ENCODE data around the gene PPBP. TPM values are rescaled to one million over a fixed set of nuclear protein-coding genes. Genes with fewer than 3 reads are reported as not detected.

Gene PPBP, protein sequence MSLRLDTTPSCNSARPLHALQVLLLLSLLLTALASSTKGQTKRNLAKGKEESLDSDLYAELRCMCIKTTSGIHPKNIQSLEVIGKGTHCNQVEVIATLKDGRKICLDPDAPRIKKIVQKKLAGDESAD
- polyA plus RNA-seq = 1 to 10 TPM in 1 of 4 donors, not detected in 3; 1.5 TPM
- long read RNA-seq, donor 1, transcript PPBP-201 (3 exons, 715 nt) = major isoform, 5 of 5 reads
- long read RNA-seq, donor 1, partial matches to known transcripts = 0 of 5 reads
- long read RNA-seq, donor 1, other reads (novel, unspliced or antisense) = 0 of 5 reads
- long read RNA-seq, donor 2 = 0 reads
- long read RNA-seq, donor 3, partial matches to known transcripts = 0 of 1 reads
- long read RNA-seq, donor 3, other reads (novel, unspliced or antisense) = 0 of 1 reads
- long read RNA-seq, donor 4, partial matches to known transcripts = 0 of 1 reads
- long read RNA-seq, donor 4, other reads (novel, unspliced or antisense) = 0 of 1 reads
- long read RNA-seq, donor 5 = 0 reads
- long read RNA-seq, donor 6, partial matches to known transcripts = 0 of 2 reads
- long read RNA-seq, donor 6, other reads (novel, unspliced or antisense) = 0 of 2 reads
- long read RNA-seq, donor 7, transcript PPBP-201 (3 exons, 715 nt) = major isoform, 6 of 6 reads
- long read RNA-seq, donor 7, partial matches to known transcripts = 0 of 6 reads
- long read RNA-seq, donor 7, other reads (novel, unspliced or antisense) = 0 of 6 reads
- long read RNA-seq, donor 8 = 0 reads
- long read RNA-seq, donor 9 = 0 reads
- long read RNA-seq, donor 10, partial matches to known transcripts = 0 of 1 reads
- long read RNA-seq, donor 10, other reads (novel, unspliced or antisense) = 0 of 1 reads

DNA sequence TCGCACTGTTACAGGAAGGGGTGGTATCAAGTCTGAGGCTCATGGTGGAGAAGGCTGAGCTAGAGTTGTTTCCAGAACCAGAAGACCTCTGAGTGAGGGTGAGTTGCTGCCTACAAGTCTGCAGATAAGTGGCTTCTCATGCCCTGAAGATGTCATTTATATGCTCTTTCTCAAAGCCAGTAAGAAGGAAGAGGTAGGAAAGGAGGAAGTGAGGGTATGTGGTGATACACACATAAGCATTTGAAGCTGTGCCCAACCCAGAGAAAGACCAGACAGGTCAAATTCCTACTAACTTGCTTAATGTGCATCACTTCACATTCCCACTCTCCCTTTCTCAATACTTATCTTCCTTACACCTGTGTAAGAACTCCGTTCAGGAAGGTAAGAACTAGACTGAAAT, at the start of gene PPBP:
PPBP (minus strand) TSS at position 130 of the 400 bp plus-strand sequence; CDS start at position 43, 87 bp downstream.
- H3K9me3 ChIP-seq (ENCODE audit: control insufficient read depth in 2 of 2, insufficient read depth in 1 of 2, low read depth in 1 of 2, low read length in 1 of 2) = no peaks in the 10 kb centered on the region
- H3K27ac ChIP-seq (ENCODE audit: low read depth in 1 of 3, low read length in 2 of 3) = no peak within 1 kb of the TSS
- DNase-seq (no peak), FAIRE-seq (no peak)
- no peaks in the 10 kb centered on the region for H3K4me1 ChIP-seq (ENCODE audit: control insufficient read depth in 3 of 3, insufficient read depth in 2 of 3, low read depth in 1 of 3, low read length in 2 of 3)
- 81 to 84% (median 82%) methylated on average over 2 of the region's 2 CpGs for WGBS, 3 donors
- peaks cover 0 to 2% (median 0%) of the 10 kb centered on the region in 3 donors for H3K27me3 ChIP-seq (ENCODE audit: control insufficient read depth in 3 of 3, insufficient read depth in 3 of 3, low read length in 3 of 3)
- no peak within 1 kb of the TSS for H3K4me3 ChIP-seq (ENCODE audit: low read depth in 1 of 3, low read length in 3 of 3)
- no peaks in the 10 kb centered on the region for H3K36me3 ChIP-seq (ENCODE audit: control insufficient read depth in 3 of 3, insufficient read depth in 2 of 3, low read depth in 1 of 3, low read length in 3 of 3)

DNA sequence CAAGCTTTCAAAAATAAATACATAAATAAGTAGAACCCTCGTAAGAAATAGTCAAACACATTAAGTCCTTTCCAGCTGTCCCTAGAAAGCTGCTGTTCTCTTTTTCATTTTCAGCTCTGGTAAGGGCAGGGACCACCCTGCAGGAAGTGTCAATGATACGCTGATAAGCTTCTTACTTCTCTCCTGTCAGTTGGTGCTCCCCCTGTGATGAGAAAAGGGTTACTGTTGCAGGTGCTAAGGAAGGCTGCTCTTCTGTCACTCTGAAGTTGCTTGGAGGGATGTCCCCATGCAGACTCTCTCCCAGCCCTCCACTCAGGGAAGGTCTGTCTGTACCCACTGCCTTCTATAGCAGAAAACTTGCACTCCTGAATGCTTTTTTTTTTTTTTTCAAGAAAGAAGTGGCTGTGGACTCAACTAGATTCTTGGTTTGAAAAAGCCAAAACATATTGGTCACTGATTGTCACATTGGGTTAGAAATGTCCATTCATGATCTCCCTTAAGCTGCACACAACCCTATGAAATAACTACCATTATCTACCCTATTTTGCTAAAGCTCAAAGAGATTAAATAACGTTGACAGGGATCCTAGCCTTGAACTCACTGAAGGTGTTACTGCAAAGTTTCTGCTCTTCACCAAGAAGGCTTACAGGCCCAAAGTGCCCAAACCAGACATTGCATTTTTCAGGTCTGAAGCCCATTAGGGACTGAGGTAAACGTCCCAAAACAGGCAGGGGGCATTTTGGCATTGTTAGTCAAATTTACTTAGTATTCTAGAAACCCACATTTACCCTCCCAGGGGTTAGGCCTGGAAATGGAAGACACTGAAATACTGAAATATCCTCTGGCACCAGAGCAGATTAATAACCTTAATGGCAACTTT, 49.3 kb upstream of the PPBP start:
- H3K27me3 ChIP-seq (ENCODE audit: control insufficient read depth in 3 of 3, insufficient read depth in 3 of 3, low read length in 3 of 3) = no peaks in the 10 kb centered on the region
- H3K36me3 ChIP-seq (ENCODE audit: control insufficient read depth in 3 of 3, insufficient read depth in 2 of 3, low read depth in 1 of 3, low read length in 3 of 3) = no peaks in the 10 kb centered on the region
- peak overlapping the region; percentile 52 to 94 (median 53) for H3K4me3 ChIP-seq (ENCODE audit: low read depth in 1 of 3, low read length in 3 of 3)
- 49 to 56% (median 55%) methylated on average over 4 of the region's 4 CpGs for WGBS, 3 donors
- FAIRE-seq (no peak), DNase-seq (peak in 1 of 2 donors; percentile 23)
- H3K9me3 ChIP-seq (ENCODE audit: control insufficient read depth in 2 of 2, insufficient read depth in 1 of 2, low read depth in 1 of 2, low read length in 1 of 2) = no peaks in the 10 kb centered on the region
- no peak overlapping the region for H3K27ac ChIP-seq (ENCODE audit: low read depth in 1 of 3, low read length in 2 of 3)
- peaks cover 0 to 10% (median 0%) of the 10 kb centered on the region in 3 donors for H3K4me1 ChIP-seq (ENCODE audit: control insufficient read depth in 3 of 3, insufficient read depth in 2 of 3, low read depth in 1 of 3, low read length in 2 of 3)

DNA sequence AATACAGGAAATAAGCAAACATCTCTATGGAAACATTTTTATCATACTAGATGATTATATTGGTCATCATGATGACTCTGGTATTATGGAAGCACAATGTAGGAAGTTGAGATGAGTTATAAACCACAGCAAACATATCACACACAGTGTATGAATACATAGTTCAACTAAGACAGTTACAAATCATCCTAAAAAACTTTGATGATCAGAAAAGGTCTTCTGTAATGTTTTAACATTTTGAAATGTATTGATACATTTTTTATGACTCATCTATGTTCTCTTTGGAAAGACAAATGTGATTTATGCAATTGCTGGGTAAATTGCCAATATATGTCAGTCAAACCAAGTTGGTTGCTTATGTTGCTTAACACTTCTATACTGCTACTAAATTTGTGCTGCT, 45.7 kb upstream of the PPBP start:
- Histone ChIP-seq H3K36me3 (ENCODE audit: control insufficient read depth in 3 of 3, insufficient read depth in 2 of 3, low read depth in 1 of 3, low read length in 3 of 3) (no peaks in the 10 kb centered on the region), H3K4me3 (ENCODE audit: low read depth in 1 of 3, low read length in 3 of 3) (no peak overlapping the region), H3K27me3 (ENCODE audit: control insufficient read depth in 3 of 3, insufficient read depth in 3 of 3, low read length in 3 of 3) (no peaks in the 10 kb centered on the region), H3K27ac (ENCODE audit: low read depth in 1 of 3, low read length in 2 of 3) (no peak overlapping the region), H3K9me3 (ENCODE audit: control insufficient read depth in 2 of 2, insufficient read depth in 1 of 2, low read depth in 1 of 2, low read length in 1 of 2) (no peaks in the 10 kb centered on the region), H3K4me1 (ENCODE audit: control insufficient read depth in 3 of 3, insufficient read depth in 2 of 3, low read depth in 1 of 3, low read length in 2 of 3) (peaks cover 0 to 5% (median 0%) of the 10 kb centered on the region in 3 donors)
- FAIRE-seq (no peak), DNase-seq (no peak)

DNA sequence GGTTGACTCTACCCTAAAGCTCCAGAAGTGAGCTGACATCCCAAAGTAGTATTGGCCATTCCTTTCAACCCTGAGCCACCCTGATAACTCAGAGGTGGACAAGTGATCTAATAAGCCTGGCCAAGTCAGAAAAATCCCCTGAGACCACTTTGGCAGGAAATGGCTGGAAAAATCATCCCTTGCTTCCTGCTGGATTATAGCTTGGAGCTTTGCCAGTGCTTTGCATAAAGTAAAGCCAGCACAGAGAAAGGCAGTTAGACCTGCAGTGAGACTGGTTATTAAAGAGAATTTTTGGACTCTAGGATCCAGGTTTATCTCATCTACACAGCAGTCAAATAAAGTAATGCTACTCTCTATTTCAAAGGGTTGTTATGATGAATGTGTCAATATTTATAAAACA, 44.1 kb upstream of the PPBP start:
- Histone ChIP-seq H3K4me1 (ENCODE audit: control insufficient read depth in 3 of 3, insufficient read depth in 2 of 3, low read depth in 1 of 3, low read length in 2 of 3) (peaks cover 0 to under 1% (median 0%) of the 10 kb centered on the region in 3 donors), H3K9me3 (ENCODE audit: control insufficient read depth in 2 of 2, insufficient read depth in 1 of 2, low read depth in 1 of 2, low read length in 1 of 2) (no peaks in the 10 kb centered on the region), H3K36me3 (ENCODE audit: control insufficient read depth in 3 of 3, insufficient read depth in 2 of 3, low read depth in 1 of 3, low read length in 3 of 3) (no peaks in the 10 kb centered on the region), H3K27me3 (ENCODE audit: control insufficient read depth in 3 of 3, insufficient read depth in 3 of 3, low read length in 3 of 3) (no peaks in the 10 kb centered on the region), H3K4me3 (ENCODE audit: low read depth in 1 of 3, low read length in 3 of 3) (no peak overlapping the region), H3K27ac (ENCODE audit: low read depth in 1 of 3, low read length in 2 of 3) (peak overlapping the region in 1 of 3 donors; percentile 17)
- no peak for FAIRE-seq
- DNase-seq = peak in 1 of 2 donors; percentile 29

DNA sequence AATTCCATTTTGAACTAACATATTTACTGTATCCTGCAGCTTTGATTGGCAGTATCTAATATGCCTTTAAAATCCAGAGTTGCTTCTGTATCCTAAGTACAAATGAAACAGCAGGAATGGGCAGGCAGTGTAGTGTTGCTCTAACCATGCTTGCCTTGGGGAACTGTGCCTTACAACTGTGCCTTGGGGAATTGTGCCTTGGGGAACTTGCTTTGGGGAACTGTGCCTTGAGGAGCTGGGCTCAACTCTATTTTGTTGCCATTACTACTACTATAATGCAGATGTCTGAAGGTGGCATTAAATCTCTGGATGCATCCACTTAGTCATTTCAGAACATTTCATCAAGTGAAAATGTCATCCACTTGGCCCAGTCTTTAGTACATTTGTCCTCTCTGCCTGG, 43.6 kb upstream of the PPBP start:
- Histone ChIP-seq H3K9me3 (ENCODE audit: control insufficient read depth in 2 of 2, insufficient read depth in 1 of 2, low read depth in 1 of 2, low read length in 1 of 2) (no peaks in the 10 kb centered on the region), H3K27ac (ENCODE audit: low read depth in 1 of 3, low read length in 2 of 3) (peak overlapping the region in 1 of 3 donors; percentile 17), H3K27me3 (ENCODE audit: control insufficient read depth in 3 of 3, insufficient read depth in 3 of 3, low read length in 3 of 3) (no peaks in the 10 kb centered on the region), H3K4me3 (ENCODE audit: low read depth in 1 of 3, low read length in 3 of 3) (no peak overlapping the region), H3K36me3 (ENCODE audit: control insufficient read depth in 3 of 3, insufficient read depth in 2 of 3, low read depth in 1 of 3, low read length in 3 of 3) (no peaks in the 10 kb centered on the region), H3K4me1 (ENCODE audit: control insufficient read depth in 3 of 3, insufficient read depth in 2 of 3, low read depth in 1 of 3, low read length in 2 of 3) (no peaks in the 10 kb centered on the region)
- no peak for FAIRE-seq
- no peak for DNase-seq

DNA sequence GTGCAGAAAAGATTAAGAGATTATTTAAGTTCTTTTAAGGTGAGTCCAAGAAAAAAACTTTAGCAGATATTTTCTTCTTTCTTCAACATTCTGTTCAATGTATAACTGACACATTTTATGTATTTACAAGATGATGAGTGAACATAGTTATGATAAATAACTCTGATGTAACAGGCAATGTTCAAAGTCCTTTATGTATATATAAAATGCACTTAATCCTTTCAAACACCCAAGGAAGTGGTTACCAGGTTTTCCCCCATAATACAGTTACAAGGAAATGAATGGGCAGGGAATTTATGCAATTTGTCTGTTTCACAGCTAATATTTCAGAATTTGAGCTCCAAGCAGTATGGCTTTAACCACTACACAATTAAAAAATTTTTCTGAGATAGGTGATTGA, 42.3 kb upstream of the PPBP start:
- FAIRE-seq (no peak), DNase-seq (peak; percentile 20 to 44)
- Histone ChIP-seq H3K27ac (ENCODE audit: low read depth in 1 of 3, low read length in 2 of 3) (no peak overlapping the region), H3K27me3 (ENCODE audit: control insufficient read depth in 3 of 3, insufficient read depth in 3 of 3, low read length in 3 of 3) (no peaks in the 10 kb centered on the region), H3K4me1 (ENCODE audit: control insufficient read depth in 3 of 3, insufficient read depth in 2 of 3, low read depth in 1 of 3, low read length in 2 of 3) (no peaks in the 10 kb centered on the region), H3K4me3 (ENCODE audit: low read depth in 1 of 3, low read length in 3 of 3) (no peak overlapping the region), H3K9me3 (ENCODE audit: control insufficient read depth in 2 of 2, insufficient read depth in 1 of 2, low read depth in 1 of 2, low read length in 1 of 2) (peaks cover 0 to 3% of the 10 kb centered on the region in 2 donors), H3K36me3 (ENCODE audit: control insufficient read depth in 3 of 3, insufficient read depth in 2 of 3, low read depth in 1 of 3, low read length in 3 of 3) (no peaks in the 10 kb centered on the region)

DNA sequence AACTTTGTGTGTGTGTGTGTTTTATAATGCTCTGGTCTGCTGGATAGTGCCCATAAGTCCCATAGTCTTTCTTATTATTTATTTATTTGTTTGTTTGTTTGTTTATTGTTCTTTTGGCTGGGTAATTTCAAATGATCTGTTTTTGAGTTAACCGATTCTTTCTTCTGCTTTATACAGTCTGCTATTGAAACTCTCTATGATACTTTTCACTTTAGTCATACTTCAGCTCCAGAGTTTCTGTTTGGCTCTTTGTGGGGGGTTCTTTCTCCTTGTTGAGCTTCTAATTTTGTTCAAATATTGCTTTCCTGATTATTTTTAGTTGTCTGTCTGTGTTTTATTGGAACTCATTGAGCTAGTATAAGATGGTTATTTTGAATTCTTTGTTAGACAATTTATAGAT, 40.5 kb upstream of the PPBP start:
- H3K27ac ChIP-seq (ENCODE audit: low read depth in 1 of 3, low read length in 2 of 3) = no peak overlapping the region
- FAIRE-seq (no peak), DNase-seq (no peak)
- 4 to 52% (median 43%) methylated on average over 1 of the region's 1 CpG for WGBS, 3 donors
- no peaks in the 10 kb centered on the region for H3K36me3 ChIP-seq (ENCODE audit: control insufficient read depth in 3 of 3, insufficient read depth in 2 of 3, low read depth in 1 of 3, low read length in 3 of 3)
- H3K4me3 ChIP-seq (ENCODE audit: low read depth in 1 of 3, low read length in 3 of 3) = no peak overlapping the region
- H3K4me1 ChIP-seq (ENCODE audit: control insufficient read depth in 3 of 3, insufficient read depth in 2 of 3, low read depth in 1 of 3, low read length in 2 of 3) = no peaks in the 10 kb centered on the region
- H3K9me3 ChIP-seq (ENCODE audit: control insufficient read depth in 2 of 2, insufficient read depth in 1 of 2, low read depth in 1 of 2, low read length in 1 of 2) = peaks cover 0 to 3% of the 10 kb centered on the region in 2 donors
- no peaks in the 10 kb centered on the region for H3K27me3 ChIP-seq (ENCODE audit: control insufficient read depth in 3 of 3, insufficient read depth in 3 of 3, low read length in 3 of 3)

DNA sequence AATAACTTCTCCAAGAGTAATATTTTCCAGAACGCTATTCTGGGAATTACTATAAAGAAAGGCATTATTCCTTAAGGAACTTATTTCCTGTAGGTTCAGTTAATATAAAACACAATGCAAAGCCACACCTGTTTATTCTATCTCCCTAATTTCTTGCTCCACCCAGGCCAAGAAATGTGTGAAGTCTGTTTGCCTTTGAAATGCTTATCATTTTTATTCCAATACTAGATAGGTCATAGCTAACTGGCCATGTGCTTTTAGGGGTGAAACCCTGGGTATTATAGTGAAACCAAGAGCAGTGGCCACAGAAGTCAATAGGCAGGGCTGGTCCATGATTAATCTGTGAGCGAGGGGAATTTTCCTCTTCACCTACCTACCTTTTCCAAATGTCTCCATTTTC, 35.7 kb upstream of the PPBP start:
- H3K4me1 ChIP-seq (ENCODE audit: control insufficient read depth in 3 of 3, insufficient read depth in 2 of 3, low read depth in 1 of 3, low read length in 2 of 3) = no peaks in the 10 kb centered on the region
- H3K36me3 ChIP-seq (ENCODE audit: control insufficient read depth in 3 of 3, insufficient read depth in 2 of 3, low read depth in 1 of 3, low read length in 3 of 3) = no peaks in the 10 kb centered on the region
- peak overlapping the region in 2 of 3 donors; percentile 47 to 67 for H3K27ac ChIP-seq (ENCODE audit: low read depth in 1 of 3, low read length in 2 of 3)
- H3K27me3 ChIP-seq (ENCODE audit: control insufficient read depth in 3 of 3, insufficient read depth in 3 of 3, low read length in 3 of 3) = no peaks in the 10 kb centered on the region
- 28 to 60% (median 28%) methylated on average over 2 of the region's 2 CpGs for WGBS, 3 donors
- no peak overlapping the region for H3K4me3 ChIP-seq (ENCODE audit: low read depth in 1 of 3, low read length in 3 of 3)
- H3K9me3 ChIP-seq (ENCODE audit: control insufficient read depth in 2 of 2, insufficient read depth in 1 of 2, low read depth in 1 of 2, low read length in 1 of 2) = peaks cover 0 to 3% of the 10 kb centered on the region in 2 donors
- FAIRE-seq (no peak), DNase-seq (peak; percentile 37 to 74)
